ENCODE measurements around the gene CCL5. TPM values are rescaled to one million over a fixed set of nuclear protein-coding genes. Genes with fewer than 3 reads are reported as not detected.

CCL5 gene
- total RNA-seq, 2 experiments from 2014 or later = 156 to 158 TPM

DNA sequence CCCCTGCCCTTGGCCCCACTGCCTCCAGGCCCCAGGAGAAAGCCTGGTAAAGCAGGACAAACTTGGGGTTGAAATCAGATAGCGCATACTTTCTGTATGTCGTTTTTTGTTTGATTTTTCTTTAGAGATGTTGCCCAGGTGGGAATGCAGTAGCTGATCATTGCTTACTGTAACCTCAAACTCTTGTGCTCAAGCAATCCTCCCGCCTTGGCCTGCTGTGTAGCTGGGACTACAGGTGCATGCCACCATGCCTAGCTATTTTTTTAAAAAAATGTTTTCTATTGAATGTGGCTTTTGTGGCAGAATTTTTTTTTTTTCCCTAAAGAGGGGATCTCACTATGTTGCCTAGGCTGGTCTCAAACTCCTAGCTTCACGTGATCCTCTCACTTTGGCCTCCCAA, 11.1 kb upstream of the CCL5 start:
- H3K4me1 Mint-ChIP-seq (ENCODE audit: low read depth) = peaks cover 70% of the 10 kb centered on the region

DNA sequence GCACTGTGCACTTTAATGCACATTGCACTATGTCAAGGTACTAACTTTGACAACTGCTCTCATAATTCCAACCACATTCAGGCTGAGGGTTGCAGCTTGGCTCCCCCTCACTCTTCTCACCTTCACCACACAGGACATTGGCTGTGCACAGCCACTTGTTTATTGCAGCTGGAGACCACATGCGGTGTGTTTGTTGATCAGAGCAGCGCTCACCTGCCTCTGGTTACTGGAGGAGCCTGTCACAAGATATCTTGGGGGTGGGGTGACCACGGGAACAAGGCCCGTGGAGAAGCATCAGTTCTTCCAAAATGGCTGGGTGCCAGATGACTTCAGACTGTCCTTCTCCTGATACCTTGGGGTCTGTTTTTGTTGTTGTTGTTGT, 10.6 kb upstream of the CCL5 start:
- intact Hi-C loops (cut with micrococcal nuclease) = loop anchor here (10.0 kb wide), 1 partner anchor 204 kb away; the partner anchor contains the start of gene CCL3
- DNase-seq (peak; percentile 81), ATAC-seq (peak; percentile 48)
- POLR2A ChIA-PET = interaction anchor here (0.8 to 17.7 kb wide), 5 partner anchors 8 to 28 kb away, joined by 3 to 239 read pairs (median 3); partner anchors contain the start of gene CCL5
- Mint-ChIP-seq H3K9me3 (no peaks in the 10 kb centered on the region), H3K36me3 (ENCODE audit: low read depth) (no peaks in the 10 kb centered on the region), H3K4me3 (no peak overlapping the region), H3K27ac (peak overlapping the region; percentile 86), H3K27me3 (no peaks in the 10 kb centered on the region), H3K4me1 (ENCODE audit: low read depth) (peaks cover 65% of the 10 kb centered on the region)
- TF ChIP-seq, protein P1, sequence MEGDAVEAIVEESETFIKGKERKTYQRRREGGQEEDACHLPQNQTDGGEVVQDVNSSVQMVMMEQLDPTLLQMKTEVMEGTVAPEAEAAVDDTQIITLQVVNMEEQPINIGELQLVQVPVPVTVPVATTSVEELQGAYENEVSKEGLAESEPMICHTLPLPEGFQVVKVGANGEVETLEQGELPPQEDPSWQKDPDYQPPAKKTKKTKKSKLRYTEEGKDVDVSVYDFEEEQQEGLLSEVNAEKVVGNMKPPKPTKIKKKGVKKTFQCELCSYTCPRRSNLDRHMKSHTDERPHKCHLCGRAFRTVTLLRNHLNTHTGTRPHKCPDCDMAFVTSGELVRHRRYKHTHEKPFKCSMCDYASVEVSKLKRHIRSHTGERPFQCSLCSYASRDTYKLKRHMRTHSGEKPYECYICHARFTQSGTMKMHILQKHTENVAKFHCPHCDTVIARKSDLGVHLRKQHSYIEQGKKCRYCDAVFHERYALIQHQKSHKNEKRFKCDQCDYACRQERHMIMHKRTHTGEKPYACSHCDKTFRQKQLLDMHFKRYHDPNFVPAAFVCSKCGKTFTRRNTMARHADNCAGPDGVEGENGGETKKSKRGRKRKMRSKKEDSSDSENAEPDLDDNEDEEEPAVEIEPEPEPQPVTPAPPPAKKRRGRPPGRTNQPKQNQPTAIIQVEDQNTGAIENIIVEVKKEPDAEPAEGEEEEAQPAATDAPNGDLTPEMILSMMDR (IDR thresholded peaks at IDR 0.05) = no peak
- CTCF ChIA-PET = interaction anchor here (0.7 to 2.0 kb wide), 4 partner anchors 41 to 182 kb away, joined by 3 to 6 read pairs (median 3); no protein-coding TSS in a partner anchor

More for the DNA sequence above, 11.1 kb upstream of the CCL5 start:
- ChIA-PET POLR2A (interaction anchor here (0.8 to 17.7 kb wide), 4 partner anchors 8 to 28 kb away, joined by 3 to 239 read pairs (median 7); partner anchors contain the start of gene CCL5), CTCF (interaction anchor here (0.7 to 2.0 kb wide), 4 partner anchors 40 to 181 kb away, joined by 3 to 6 read pairs (median 3); no protein-coding TSS in a partner anchor)
- Mint-ChIP-seq H3K4me3 (no peak overlapping the region), H3K36me3 (ENCODE audit: low read depth) (no peaks in the 10 kb centered on the region), H3K27me3 (no peaks in the 10 kb centered on the region), H3K27ac (peak overlapping the region; percentile 86), H3K9me3 (no peaks in the 10 kb centered on the region)
- TF ChIP-seq, protein P1 (IDR thresholded peaks at IDR 0.05) = no peak
- no peak for DNase-seq
- intact Hi-C loops (cut with micrococcal nuclease) = loop anchor here (10.0 kb wide), 1 partner anchor 204 kb away; the partner anchor contains the start of gene CCL3
- no peak for ATAC-seq

DNA sequence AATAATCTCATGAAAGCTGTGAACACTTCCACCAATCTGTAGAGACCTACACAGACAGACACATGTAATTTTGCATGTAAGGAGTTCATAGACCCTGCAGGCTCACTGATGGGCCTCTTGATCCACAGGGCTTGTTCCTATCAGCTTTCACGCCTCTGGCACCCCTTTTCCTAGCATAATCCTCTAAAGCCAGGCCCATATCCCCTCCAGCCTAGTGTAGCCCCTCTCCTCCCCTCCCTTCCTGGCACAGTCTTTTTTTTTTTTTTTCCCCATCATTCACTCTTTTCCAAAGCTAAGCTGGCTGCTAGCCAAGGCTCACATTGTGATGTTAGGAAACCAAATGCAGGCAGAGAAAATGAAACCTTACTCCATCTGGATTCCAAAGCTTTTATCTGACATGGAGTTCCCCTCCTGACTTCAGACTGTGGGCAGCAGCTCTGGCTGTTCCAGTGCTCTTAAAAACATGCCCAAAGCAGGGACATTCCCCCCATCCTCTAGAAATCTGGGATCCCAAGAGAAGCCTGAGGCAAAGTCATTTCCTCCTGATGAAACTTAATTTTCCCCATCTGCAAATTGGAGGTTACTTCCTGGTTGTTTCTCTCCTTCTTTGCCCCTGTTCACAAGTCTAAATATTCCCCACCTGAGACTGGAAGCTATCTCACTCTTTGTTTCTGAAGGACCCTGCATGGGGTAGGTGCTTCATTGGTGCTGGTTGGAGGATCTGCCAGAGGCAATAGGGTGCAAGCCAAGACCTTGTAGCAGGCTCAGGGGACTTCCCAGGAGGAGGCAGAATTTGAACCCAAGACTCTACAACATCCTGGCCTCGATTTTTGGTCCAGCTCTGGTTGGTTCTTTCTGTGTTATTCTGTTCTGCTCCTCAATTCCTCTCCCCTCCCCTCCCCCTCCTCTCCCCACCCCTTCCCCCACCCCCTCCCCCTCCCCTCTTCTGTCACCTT, 9.9 kb upstream of the CCL5 start:
- CTCF ChIA-PET = interaction anchor here (0.7 to 2.0 kb wide), 6 partner anchors 13 to 259 kb away, joined by 3 to 6 read pairs (median 4); no protein-coding TSS in a partner anchor
- TF ChIP-seq, protein P1 (IDR thresholded peaks at IDR 0.05) = no peak
- peak overlapping the region; percentile 77 for H3K27ac Mint-ChIP-seq
- H3K9me3 Mint-ChIP-seq = no peaks in the 10 kb centered on the region
- no peak overlapping the region for H3K4me3 Mint-ChIP-seq
- intact Hi-C loops (cut with micrococcal nuclease) = loop anchor here (1.0 to 10.0 kb wide), 2 partner anchors 10 to 205 kb away; partner anchors contain the start of genes CCL3 and CCL5
- no peaks in the 10 kb centered on the region for H3K27me3 Mint-ChIP-seq
- no peaks in the 10 kb centered on the region for H3K36me3 Mint-ChIP-seq (ENCODE audit: low read depth)
- peaks cover 62% of the 10 kb centered on the region for H3K4me1 Mint-ChIP-seq (ENCODE audit: low read depth)
- no peak for ATAC-seq
- no peak for DNase-seq
- POLR2A ChIA-PET = interaction anchor here (1.0 to 17.7 kb wide), 4 partner anchors 9 to 26 kb away, joined by 3 to 239 read pairs (median 7); partner anchors contain the start of gene CCL5

DNA sequence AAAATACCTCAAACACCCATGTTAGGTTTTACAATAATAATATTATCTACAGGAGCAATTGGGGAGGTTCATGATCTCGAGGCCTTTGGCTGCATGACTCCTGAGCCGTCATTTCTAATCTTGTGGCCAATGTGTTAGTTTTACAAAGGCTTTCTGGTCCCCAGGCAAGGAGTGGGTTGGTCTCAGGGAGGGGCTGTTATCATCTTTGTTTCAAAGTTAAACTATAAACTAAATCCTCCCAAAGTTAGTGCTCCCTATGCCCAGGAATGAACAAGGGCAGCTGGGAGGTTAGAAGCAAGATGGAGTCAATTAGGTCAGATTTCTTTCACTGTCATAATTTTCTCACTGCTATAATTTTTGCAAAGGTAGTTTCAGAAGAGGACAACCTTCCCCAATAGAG, 9.1 kb upstream of the CCL5 start:
- Mint-ChIP-seq H3K36me3 (ENCODE audit: low read depth) (no peaks in the 10 kb centered on the region), H3K9me3 (no peaks in the 10 kb centered on the region), H3K4me1 (ENCODE audit: low read depth) (peaks cover 59% of the 10 kb centered on the region), H3K27me3 (no peaks in the 10 kb centered on the region), H3K4me3 (no peak overlapping the region), H3K27ac (peak overlapping the region; percentile 77)
- TF ChIP-seq, protein P1 (IDR thresholded peaks at IDR 0.05) = no peak
- DNase-seq (peak; percentile 74), ATAC-seq (peak; percentile 76)
- ChIA-PET CTCF (interaction anchor here (1.6 to 2.0 kb wide), 3 partner anchors 12 to 260 kb away, joined by 4 to 6 read pairs (median 5); no protein-coding TSS in a partner anchor), POLR2A (interaction anchor here (1.2 to 17.7 kb wide), 4 partner anchors 9 to 304 kb away, joined by 3 to 239 read pairs (median 10); partner anchors contain the start of gene CCL5)
- intact Hi-C loops (cut with micrococcal nuclease) = loop anchor here (1.0 kb wide), 1 partner anchor 9 kb away; the partner anchor contains the start of gene CCL5

Measured in activated CD8-positive, alpha-beta T cell treated with anti-CD3 and anti-CD28 coated beads for 36 hours (primary cell).